GM23338 (cell line): Measurements from ENCODE around the gene ATP10B. TPM values are rescaled to one million over a fixed set of nuclear protein-coding genes. Genes with fewer than 3 reads are reported as not detected.

Experiments
- ATAC-seq: fragments of 200-7000 bp; cut with Tn5 transposase; 3 replicates; pipeline ENCODE4 v1.9.1; 2020
- DNase-seq: peaks from one replicate; pipeline ENCODE4 v3.0.0-alpha.2; 2015; ENCODE audit warnings: low spot score
- H2AFZ ChIP-seq: fragments of 200-600 bp; sonication (generic); 2 replicates; pipeline ENCODE4 v1.8.0; 2016; ENCODE audit warnings: antibody characterized with exemption, mild to moderate bottlenecking, moderate library complexity
- H3F3A ChIP-seq: fragments of 200-600 bp; sonication (generic); replicated peaks from 2 replicates; pipeline ENCODE4 v1.8.0; 2017; ENCODE audit warnings: antibody characterized with exemption, mixed run types, low read depth
- H3K27ac ChIP-seq: fragments of 200-600 bp; sonication (generic); 2 replicates; pipeline ENCODE4 v1.6.1; 2016; ENCODE audit warnings: low read depth
- H3K27me3 ChIP-seq: fragments of 200-600 bp; sonication (generic); 2 replicates; pipeline ENCODE4 v1.8.0; 2016; ENCODE audit warnings: mild to moderate bottlenecking, mixed run types, moderate library complexity; ENCODE audit not compliant: insufficient read depth
- H3K36me3 ChIP-seq: fragments of 200-600 bp; sonication (generic); 2 replicates; pipeline ENCODE4 v1.8.0; 2016; ENCODE audit warnings: mild to moderate bottlenecking; ENCODE audit not compliant: insufficient read depth
- H3K4me1 ChIP-seq: fragments of 200-600 bp; sonication (generic); 2 replicates; pipeline ENCODE4 v1.8.0; 2016; ENCODE audit warnings: mild to moderate bottlenecking, moderate library complexity; ENCODE audit not compliant: insufficient read depth
- H3K4me2 ChIP-seq: fragments of 200-600 bp; sonication (generic); 2 replicates; pipeline ENCODE4 v1.7.1; 2017; ENCODE audit warnings: mixed run types
- H3K4me3 ChIP-seq: fragments of 200-600 bp; sonication (generic); 2 replicates; pipeline ENCODE4 v1.6.1; 2016; ENCODE audit warnings: mixed run types
- H3K79me2 ChIP-seq: fragments of 200-600 bp; sonication (generic); replicated peaks from 2 replicates; pipeline ENCODE4 v1.8.0; 2017; ENCODE audit warnings: mild to moderate bottlenecking; ENCODE audit not compliant: insufficient read depth
- H3K9me2 ChIP-seq: fragments of 200-600 bp; sonication (generic); 2 replicates; pipeline ENCODE4 v1.8.0; 2017; ENCODE audit not compliant: insufficient read depth
- H4K20me1 ChIP-seq: fragments of 200-600 bp; sonication (generic); replicated peaks from 2 replicates; pipeline ENCODE4 v1.8.0; 2017; ENCODE audit warnings: mild to moderate bottlenecking; ENCODE audit not compliant: insufficient read depth
- H3K27ac Mint-ChIP-seq: 2 replicates; pipeline ENCODE4 v1.8.0; 2020; ENCODE audit warnings: inconsistent platforms, mild to moderate bottlenecking, moderate library complexity, mixed read lengths
- H3K27me3 Mint-ChIP-seq: 3 replicates; pipeline ENCODE4 v1.8.0; 2022; ENCODE audit warnings: low read depth, mild to moderate bottlenecking, moderate library complexity, mixed read lengths, inconsistent platforms; ENCODE audit not compliant: insufficient read depth, poor library complexity
- H3K36me3 Mint-ChIP-seq: 3 replicates; pipeline ENCODE4 v1.8.0; 2021; ENCODE audit warnings: low read depth, mild to moderate bottlenecking, inconsistent platforms, moderate library complexity, mixed read lengths
- H3K4me1 Mint-ChIP-seq: 3 replicates; pipeline ENCODE4 v1.8.0; 2020; ENCODE audit warnings: mild to moderate bottlenecking, inconsistent platforms, mixed read lengths
- H3K4me3 Mint-ChIP-seq: 3 replicates; pipeline ENCODE4 v1.8.0; 2021; ENCODE audit warnings: moderate library complexity, mild to moderate bottlenecking, inconsistent platforms, mixed read lengths
- H3K9me3 Mint-ChIP-seq: 3 replicates; pipeline ENCODE4 v1.8.0; 2020; ENCODE audit warnings: moderate library complexity, mild to moderate bottlenecking, inconsistent platforms, mixed read lengths
- CREB1 ChIP-seq: fragments of 250-450 bp; sonication (Bioruptor Pico); IDR thresholded peaks from 2 replicates; pipeline ENCODE4 v1.5.0; 2020; ENCODE audit warnings: low read depth, mild to moderate bottlenecking, moderate library complexity
- EZH2phosphoT487 ChIP-seq: fragments of 200-600 bp; sonication (generic); IDR thresholded peaks from one replicate; pipeline ENCODE4 v1.8.1; 2018; ENCODE audit warnings: antibody characterized with exemption; ENCODE audit not compliant: unreplicated experiment
- JUNB ChIP-seq: IDR thresholded peaks from one replicate; pipeline ENCODE4 v1.6.1; 2016; ENCODE audit warnings: antibody characterized with exemption; ENCODE audit not compliant: unreplicated experiment
- NANOG ChIP-seq: IDR thresholded peaks from 2 replicates; pipeline ENCODE4 v1.6.1; 2016; ENCODE audit warnings: antibody characterized with exemption, borderline replicate concordance
- POLR2AphosphoS5 ChIP-seq: IDR thresholded peaks from 2 replicates; pipeline ENCODE4 v1.6.1; 2016; ENCODE audit warnings: antibody characterized with exemption, low read depth
- REST ChIP-seq: IDR thresholded peaks from one replicate; pipeline ENCODE4 v1.6.1; 2018; ENCODE audit warnings: antibody characterized with exemption; ENCODE audit not compliant: unreplicated experiment
- STAT1 ChIP-seq: IDR thresholded peaks from one replicate; pipeline ENCODE4 v1.6.1; 2016; ENCODE audit warnings: antibody characterized with exemption; ENCODE audit not compliant: unreplicated experiment
- ZNF114 ChIP-seq: fragments of 250-450 bp; sonication (Bioruptor Pico); IDR thresholded peaks from 2 replicates; pipeline ENCODE4 v1.5.0; 2020; ENCODE audit warnings: mild to moderate bottlenecking, moderate library complexity
- ZNF331 ChIP-seq: fragments of 250-450 bp; sonication (Bioruptor Pico); IDR thresholded peaks from 2 replicates; pipeline ENCODE4 v1.5.0; 2020; ENCODE audit warnings: low read depth, mild to moderate bottlenecking, moderate library complexity
- polyA plus RNA-seq: library from polyadenylated mRNA; unstranded; fragments of >200 nt; fragmentation: Nextera tagmentation; extraction: Ambion mirVana; gene quantifications from 2 replicates; pipeline ENCODE4 v1.2.1, GENCODE V29; 2016
- total RNA-seq: library from RNA; depleted of rRNA; stranded (reverse); fragments of >200 nt; shearing (Covaris generic); gene quantifications from 2 replicates; pipeline ENCODE4 v1.2.3, GENCODE V29; 2014
- TF ChIP-seq, protein P1 (sequence below): fragments of 250-450 bp; sonication (Bioruptor Pico); IDR thresholded peaks from 2 replicates; pipeline ENCODE4 v1.5.0; 2020; ENCODE audit warnings: mild to moderate bottlenecking, moderate library complexity

Gene ATP10B
- total and polyA plus RNA-seq, 2 experiments from 2014 or later: 0.11 to 0.14 TPM

GRCh38 chr5:160614136-160614535, 237.9 kb downstream of the ATP10B start:
- Histone ChIP-seq H2AFZ (no peak overlapping the region), H3K27me3 (no peaks in the 10 kb centered on the region), H3K4me1 (no peaks in the 10 kb centered on the region), H3F3A (no peaks in the 10 kb centered on the region), H3K4me3 (no peak overlapping the region), H3K79me2 (no peaks in the 10 kb centered on the region), H3K36me3 (no peaks in the 10 kb centered on the region), H3K27ac (no peak overlapping the region), H3K9me2 (no peaks in the 10 kb centered on the region), H4K20me1 (no peaks in the 10 kb centered on the region), H3K4me2 (no peak overlapping the region)
- Mint-ChIP-seq H3K4me3 (no peak overlapping the region), H3K4me1 (no peaks in the 10 kb centered on the region), H3K27ac (no peak overlapping the region), H3K36me3 (no peaks in the 10 kb centered on the region), H3K27me3 (no peaks in the 10 kb centered on the region), H3K9me3 (no peaks in the 10 kb centered on the region)
- ATAC-seq (no peak), DNase-seq (no peak)
- TF ChIP-seq POLR2AphosphoS5: no peak
- no peak for TF ChIP-seq ZNF114 (CRISPR knock-in tag)
- no peak for TF ChIP-seq EZH2phosphoT487
- TF ChIP-seq, protein P1, sequence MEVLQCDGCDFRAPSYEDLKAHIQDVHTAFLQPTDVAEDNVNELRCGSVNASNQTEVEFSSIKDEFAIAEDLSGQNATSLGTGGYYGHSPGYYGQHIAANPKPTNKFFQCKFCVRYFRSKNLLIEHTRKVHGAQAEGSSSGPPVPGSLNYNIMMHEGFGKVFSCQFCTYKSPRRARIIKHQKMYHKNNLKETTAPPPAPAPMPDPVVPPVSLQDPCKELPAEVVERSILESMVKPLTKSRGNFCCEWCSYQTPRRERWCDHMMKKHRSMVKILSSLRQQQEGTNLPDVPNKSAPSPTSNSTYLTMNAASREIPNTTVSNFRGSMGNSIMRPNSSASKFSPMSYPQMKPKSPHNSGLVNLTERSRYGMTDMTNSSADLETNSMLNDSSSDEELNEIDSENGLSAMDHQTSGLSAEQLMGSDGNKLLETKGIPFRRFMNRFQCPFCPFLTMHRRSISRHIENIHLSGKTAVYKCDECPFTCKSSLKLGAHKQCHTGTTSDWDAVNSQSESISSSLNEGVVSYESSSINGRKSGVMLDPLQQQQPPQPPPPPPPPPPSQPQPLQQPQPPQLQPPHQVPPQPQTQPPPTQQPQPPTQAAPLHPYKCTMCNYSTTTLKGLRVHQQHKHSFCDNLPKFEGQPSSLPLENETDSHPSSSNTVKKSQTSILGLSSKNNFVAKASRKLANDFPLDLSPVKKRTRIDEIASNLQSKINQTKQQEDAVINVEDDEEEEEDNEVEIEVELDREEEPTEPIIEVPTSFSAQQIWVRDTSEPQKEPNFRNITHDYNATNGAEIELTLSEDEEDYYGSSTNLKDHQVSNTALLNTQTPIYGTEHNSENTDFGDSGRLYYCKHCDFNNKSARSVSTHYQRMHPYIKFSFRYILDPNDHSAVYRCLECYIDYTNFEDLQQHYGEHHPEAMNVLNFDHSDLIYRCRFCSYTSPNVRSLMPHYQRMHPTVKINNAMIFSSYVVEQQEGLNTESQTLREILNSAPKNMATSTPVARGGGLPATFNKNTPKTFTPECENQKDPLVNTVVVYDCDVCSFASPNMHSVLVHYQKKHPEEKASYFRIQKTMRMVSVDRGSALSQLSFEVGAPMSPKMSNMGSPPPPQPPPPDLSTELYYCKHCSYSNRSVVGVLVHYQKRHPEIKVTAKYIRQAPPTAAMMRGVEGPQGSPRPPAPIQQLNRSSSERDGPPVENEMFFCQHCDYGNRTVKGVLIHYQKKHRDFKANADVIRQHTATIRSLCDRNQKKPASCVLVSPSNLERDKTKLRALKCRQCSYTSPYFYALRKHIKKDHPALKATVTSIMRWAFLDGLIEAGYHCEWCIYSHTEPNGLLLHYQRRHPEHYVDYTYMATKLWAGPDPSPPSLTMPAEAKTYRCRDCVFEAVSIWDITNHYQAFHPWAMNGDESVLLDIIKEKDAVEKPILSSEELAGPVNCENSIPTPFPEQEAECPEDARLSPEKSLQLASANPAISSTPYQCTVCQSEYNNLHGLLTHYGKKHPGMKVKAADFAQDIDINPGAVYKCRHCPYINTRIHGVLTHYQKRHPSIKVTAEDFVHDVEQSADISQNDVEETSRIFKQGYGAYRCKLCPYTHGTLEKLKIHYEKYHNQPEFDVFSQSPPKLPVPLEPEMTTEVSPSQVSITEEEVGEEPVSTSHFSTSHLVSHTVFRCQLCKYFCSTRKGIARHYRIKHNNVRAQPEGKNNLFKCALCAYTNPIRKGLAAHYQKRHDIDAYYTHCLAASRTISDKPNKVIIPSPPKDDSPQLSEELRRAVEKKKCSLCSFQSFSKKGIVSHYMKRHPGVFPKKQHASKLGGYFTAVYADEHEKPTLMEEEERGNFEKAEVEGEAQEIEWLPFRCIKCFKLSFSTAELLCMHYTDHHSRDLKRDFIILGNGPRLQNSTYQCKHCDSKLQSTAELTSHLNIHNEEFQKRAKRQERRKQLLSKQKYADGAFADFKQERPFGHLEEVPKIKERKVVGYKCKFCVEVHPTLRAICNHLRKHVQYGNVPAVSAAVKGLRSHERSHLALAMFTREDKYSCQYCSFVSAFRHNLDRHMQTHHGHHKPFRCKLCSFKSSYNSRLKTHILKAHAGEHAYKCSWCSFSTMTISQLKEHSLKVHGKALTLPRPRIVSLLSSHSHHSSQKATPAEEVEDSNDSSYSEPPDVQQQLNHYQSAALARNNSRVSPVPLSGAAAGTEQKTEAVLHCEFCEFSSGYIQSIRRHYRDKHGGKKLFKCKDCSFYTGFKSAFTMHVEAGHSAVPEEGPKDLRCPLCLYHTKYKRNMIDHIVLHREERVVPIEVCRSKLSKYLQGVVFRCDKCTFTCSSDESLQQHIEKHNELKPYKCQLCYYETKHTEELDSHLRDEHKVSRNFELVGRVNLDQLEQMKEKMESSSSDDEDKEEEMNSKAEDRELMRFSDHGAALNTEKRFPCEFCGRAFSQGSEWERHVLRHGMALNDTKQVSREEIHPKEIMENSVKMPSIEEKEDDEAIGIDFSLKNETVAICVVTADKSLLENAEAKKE (CRISPR knock-in tag): no peak
- no peak for TF ChIP-seq ZNF331 (CRISPR knock-in tag)
- no peak for TF ChIP-seq NANOG
- TF ChIP-seq CREB1: no peak
- TF ChIP-seq JUNB: no peak
- TF ChIP-seq STAT1: no peak
- no peak for TF ChIP-seq REST
